Measurements from ENCODE around the gene SLC2A13.

Gene SLC2A13

GRCh38 chr12:39736406-39736805, 369.5 kb downstream of the SLC2A13 start:
- Histone ChIP-seq H3K4me1 (ENCODE audit: control insufficient read depth, insufficient read depth, low read length) (no peaks in the 10 kb centered on the region), H3K36me3 (ENCODE audit: control insufficient read depth, insufficient read depth, low read length) (no peaks in the 10 kb centered on the region), H3K9me3 (ENCODE audit: control insufficient read depth, insufficient read depth, low read length) (no peaks in the 10 kb centered on the region), H3K27ac (ENCODE audit: low read length) (no peak overlapping the region), H3K27me3 (ENCODE audit: control insufficient read depth, insufficient read depth, low read length) (no peaks in the 10 kb centered on the region), H3K4me3 (ENCODE audit: low read length) (no peak overlapping the region)
- DNase-seq (ENCODE audit: low read depth, low spot score) = no peak
- no CpG with 5 or more reads among the region's 2 CpGs for WGBS (ENCODE audit: insufficient coverage, insufficient read length)

- Histone ChIP-seq H3K27ac (ENCODE audit: low read length) (no peak overlapping the region), H3K4me3 (ENCODE audit: low read length) (no peak overlapping the region), H3K9me3 (ENCODE audit: control insufficient read depth, insufficient read depth, low read length) (no peaks in the 10 kb centered on the region), H3K36me3 (ENCODE audit: control insufficient read depth, insufficient read depth, low read length) (no peaks in the 10 kb centered on the region), H3K27me3 (ENCODE audit: control insufficient read depth, insufficient read depth, low read length) (no peaks in the 10 kb centered on the region), H3K4me1 (ENCODE audit: control insufficient read depth, insufficient read depth, low read length) (no peaks in the 10 kb centered on the region)
- no CpG with 5 or more reads among the region's 6 CpGs for WGBS (ENCODE audit: insufficient coverage, insufficient read length)
- DNase-seq (ENCODE audit: low read depth, low spot score) = no peak
Observed at GRCh38 chr12:39723831-39724230, 382.1 kb downstream of the SLC2A13 start.

GRCh38 chr12:39722504-39722903, 383.4 kb downstream of the SLC2A13 start:
- Histone ChIP-seq H3K9me3 (ENCODE audit: control insufficient read depth, insufficient read depth, low read length) (no peaks in the 10 kb centered on the region), H3K4me3 (ENCODE audit: low read length) (no peak overlapping the region), H3K4me1 (ENCODE audit: control insufficient read depth, insufficient read depth, low read length) (no peaks in the 10 kb centered on the region), H3K27ac (ENCODE audit: low read length) (no peak overlapping the region), H3K27me3 (ENCODE audit: control insufficient read depth, insufficient read depth, low read length) (no peaks in the 10 kb centered on the region), H3K36me3 (ENCODE audit: control insufficient read depth, insufficient read depth, low read length) (no peaks in the 10 kb centered on the region)
- WGBS (ENCODE audit: insufficient coverage, insufficient read length) = no CpG with 5 or more reads among the region's 1 CpG
- no peak for DNase-seq (ENCODE audit: low read depth, low spot score)

GRCh38 chr12:39713552-39713951, 392.3 kb downstream of the SLC2A13 start:
- H3K36me3 ChIP-seq (ENCODE audit: control insufficient read depth, insufficient read depth, low read length) = no peaks in the 10 kb centered on the region
- DNase-seq (ENCODE audit: low read depth, low spot score) = no peak
- H3K27me3 ChIP-seq (ENCODE audit: control insufficient read depth, insufficient read depth, low read length) = no peaks in the 10 kb centered on the region
- H3K9me3 ChIP-seq (ENCODE audit: control insufficient read depth, insufficient read depth, low read length) = no peaks in the 10 kb centered on the region
- no peaks in the 10 kb centered on the region for H3K4me1 ChIP-seq (ENCODE audit: control insufficient read depth, insufficient read depth, low read length)
- no CpG with 5 or more reads among the region's 14 CpGs for WGBS (ENCODE audit: insufficient coverage, insufficient read length)
- H3K4me3 ChIP-seq (ENCODE audit: low read length) = no peak overlapping the region
- no peak overlapping the region for H3K27ac ChIP-seq (ENCODE audit: low read length)

- Histone ChIP-seq H3K9me3 (ENCODE audit: control insufficient read depth, insufficient read depth, low read length) (no peaks in the 10 kb centered on the region), H3K4me1 (ENCODE audit: control insufficient read depth, insufficient read depth, low read length) (no peaks in the 10 kb centered on the region), H3K4me3 (ENCODE audit: low read length) (no peak overlapping the region), H3K27me3 (ENCODE audit: control insufficient read depth, insufficient read depth, low read length) (no peaks in the 10 kb centered on the region), H3K36me3 (ENCODE audit: control insufficient read depth, insufficient read depth, low read length) (no peaks in the 10 kb centered on the region), H3K27ac (ENCODE audit: low read length) (no peak overlapping the region)
- DNase-seq (ENCODE audit: low read depth, low spot score) = no peak
- WGBS (ENCODE audit: insufficient coverage, insufficient read length) = no CpG with 5 or more reads among the region's 20 CpGs
Observed at GRCh38 chr12:39712334-39712733, 393.5 kb downstream of the SLC2A13 start.

Data from iPS DF 6.9 (cell line).